Stimulated activated memory B cell treated with anti-CD40 and anti-IgM and Interleukin-4, amounts not matched to agents 10 μg/mL and 1 μg/mL and 100 μg/mL, for 72 hours (primary cell): Measurements from ENCODE around the gene BFSP2.
"Not testable (repeated sequence)": the region's sequence is repeated elsewhere in the genome, so short reads cannot be mapped to it uniquely, and the experiment has no call there.

Experiments
- ATAC-seq: fragments of 150-1000 bp; cut with Tn5 transposase; 2 replicates; pipeline ENCODE4 v1.10.0; 2021
- H3K27ac Mint-ChIP-seq: one replicate; pipeline ENCODE4 v1.8.0; 2022; ENCODE audit warnings: mild to moderate bottlenecking, mixed read lengths
- H3K27me3 Mint-ChIP-seq: one replicate; pipeline ENCODE4 v1.8.0; 2022; ENCODE audit warnings: mixed read lengths
- H3K36me3 Mint-ChIP-seq: one replicate; pipeline ENCODE4 v1.8.0; 2022; ENCODE audit warnings: mixed read lengths
- H3K4me1 Mint-ChIP-seq: one replicate; pipeline ENCODE4 v1.8.0; 2022; ENCODE audit warnings: mixed read lengths
- H3K4me3 Mint-ChIP-seq: one replicate; pipeline ENCODE4 v1.8.0; 2022; ENCODE audit warnings: mild to moderate bottlenecking, moderate library complexity, mixed read lengths
- H3K9me3 Mint-ChIP-seq: one replicate; pipeline ENCODE4 v1.8.0; 2022; ENCODE audit warnings: mixed read lengths

BFSP2 gene

DNA sequence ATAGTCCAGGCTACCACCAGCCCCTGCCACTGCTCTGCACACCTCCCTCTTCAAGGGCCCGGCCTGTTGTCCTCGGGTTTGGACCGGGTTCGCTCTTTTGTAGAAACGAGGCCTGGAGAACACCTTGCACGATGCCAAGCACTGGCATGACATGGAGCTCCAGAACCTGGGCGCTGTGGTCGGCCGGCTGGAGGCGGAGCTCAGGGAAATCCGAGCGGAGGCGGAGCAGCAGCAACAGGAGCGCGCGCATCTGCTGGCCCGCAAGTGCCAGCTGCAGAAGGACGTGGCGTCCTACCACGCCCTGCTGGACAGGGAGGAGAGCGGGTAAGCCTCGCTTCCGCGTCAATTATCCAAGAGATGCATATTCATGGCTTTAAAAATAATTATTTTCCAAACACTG lies 72.4 kb downstream of the BFSP2 start:
- no peak overlapping the region for H3K4me3 Mint-ChIP-seq
- H3K9me3 Mint-ChIP-seq: no peaks in the 10 kb centered on the region
- ATAC-seq: no peak
- peaks cover 77% of the 10 kb centered on the region for H3K4me1 Mint-ChIP-seq
- H3K27me3 Mint-ChIP-seq: no peaks in the 10 kb centered on the region
- H3K27ac Mint-ChIP-seq: peak overlapping the region; percentile 44
- no peaks in the 10 kb centered on the region for H3K36me3 Mint-ChIP-seq

DNA sequence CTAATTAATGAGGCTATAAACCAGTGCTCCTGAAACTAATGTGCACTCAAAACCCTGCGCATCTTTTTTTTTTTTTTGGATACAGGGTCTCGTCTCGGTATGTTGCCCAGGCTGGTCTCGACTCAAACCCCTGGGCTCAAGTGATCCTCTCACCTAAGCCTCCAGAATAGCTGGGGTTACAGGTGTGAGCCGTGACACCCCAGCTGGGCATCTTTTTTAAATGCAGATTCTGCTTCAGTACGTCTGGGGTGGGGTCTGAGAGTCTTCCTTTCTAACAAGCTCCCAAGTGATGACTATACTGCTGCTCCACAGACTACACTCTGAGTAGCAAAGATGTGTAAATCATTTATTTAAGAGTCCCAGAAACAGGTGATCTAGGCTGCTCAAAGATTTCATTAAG lies 73.0 kb downstream of the BFSP2 start:
- H3K36me3 Mint-ChIP-seq: no peaks in the 10 kb centered on the region
- no peak overlapping the region for H3K4me3 Mint-ChIP-seq
- peaks cover 77% of the 10 kb centered on the region for H3K4me1 Mint-ChIP-seq

DNA sequence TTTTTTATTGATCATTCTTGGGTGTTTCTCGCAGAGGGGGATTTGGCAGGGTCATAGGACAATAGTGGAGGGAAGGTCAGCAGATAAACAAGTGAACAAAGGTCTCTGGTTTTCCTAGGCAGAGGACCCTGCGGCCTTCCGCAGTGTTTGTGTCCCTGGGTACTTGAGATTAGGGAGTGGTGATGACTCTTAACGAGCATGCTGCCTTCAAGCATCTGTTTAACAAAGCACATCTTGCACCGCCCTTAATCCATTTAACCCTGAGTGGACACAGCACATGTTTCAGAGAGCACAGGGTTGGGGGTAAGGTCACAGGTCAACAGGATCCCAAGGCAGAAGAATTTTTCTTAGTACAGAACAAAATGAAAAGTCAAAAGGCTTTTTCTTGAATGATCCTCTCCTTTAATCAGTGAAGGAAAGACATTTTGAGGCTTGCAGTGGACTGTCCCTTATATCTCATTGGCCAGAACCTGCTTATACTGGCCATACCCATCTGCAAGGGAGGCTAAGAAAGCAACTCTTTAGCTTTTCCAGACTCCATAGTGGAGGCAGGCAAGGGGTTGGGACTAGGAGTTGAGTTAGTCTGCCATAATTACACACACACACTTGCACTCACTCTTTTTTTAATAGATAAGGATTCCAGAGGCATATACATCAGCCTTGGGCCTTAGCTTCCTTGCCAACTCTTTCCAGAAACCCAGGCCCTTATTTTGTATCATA lies 73.8 kb downstream of the BFSP2 start:
- Mint-ChIP-seq H3K4me1 (peaks cover 77% of the 10 kb centered on the region), H3K27ac (peak overlapping the region; percentile 92)
- H3K4me3 Mint-ChIP-seq: not testable (repeated sequence)

More for the DNA sequence above, 73.0 kb downstream of the BFSP2 start:
- Mint-ChIP-seq H3K27ac (no peak overlapping the region), H3K9me3 (no peaks in the 10 kb centered on the region), H3K27me3 (no peaks in the 10 kb centered on the region)
- no peak for ATAC-seq

DNA sequence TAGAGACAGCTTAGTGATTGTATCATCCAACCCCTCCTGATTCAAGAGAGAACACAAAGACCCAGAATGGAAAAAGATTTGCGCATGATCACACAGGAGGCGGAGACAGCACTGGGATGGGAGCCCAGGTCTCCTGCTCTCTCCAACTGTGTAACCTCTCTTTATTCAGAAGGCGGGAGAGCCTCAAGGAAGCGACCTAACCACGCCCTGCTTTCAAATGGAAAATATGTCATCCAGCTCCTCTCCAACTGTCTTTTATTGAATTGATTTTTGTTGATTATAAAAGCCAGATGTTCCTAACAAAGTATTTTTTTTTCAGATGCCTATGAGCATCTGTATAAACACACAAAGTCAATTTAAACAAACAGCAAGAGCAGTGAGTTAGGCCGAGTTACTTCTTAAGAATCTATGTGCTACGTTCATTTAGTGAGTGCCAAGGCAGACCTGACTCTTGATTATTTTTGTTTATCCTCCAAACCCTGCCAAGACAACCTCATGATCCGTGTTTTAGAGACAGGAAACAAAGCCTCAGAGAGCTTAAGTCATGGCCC lies 74.5 kb downstream of the BFSP2 start:
- no peak overlapping the region for H3K4me3 Mint-ChIP-seq
- ATAC-seq: no peak
- peak overlapping the region; percentile 92 for H3K27ac Mint-ChIP-seq
- H3K36me3 Mint-ChIP-seq: no peaks in the 10 kb centered on the region
- no peaks in the 10 kb centered on the region for H3K9me3 Mint-ChIP-seq
- no peaks in the 10 kb centered on the region for H3K27me3 Mint-ChIP-seq
- peaks cover 75% of the 10 kb centered on the region for H3K4me1 Mint-ChIP-seq

More for the DNA sequence above, 73.8 kb downstream of the BFSP2 start:
- not testable (repeated sequence) for H3K36me3 Mint-ChIP-seq, ATAC-seq, H3K27me3 Mint-ChIP-seq, H3K9me3 Mint-ChIP-seq

DNA sequence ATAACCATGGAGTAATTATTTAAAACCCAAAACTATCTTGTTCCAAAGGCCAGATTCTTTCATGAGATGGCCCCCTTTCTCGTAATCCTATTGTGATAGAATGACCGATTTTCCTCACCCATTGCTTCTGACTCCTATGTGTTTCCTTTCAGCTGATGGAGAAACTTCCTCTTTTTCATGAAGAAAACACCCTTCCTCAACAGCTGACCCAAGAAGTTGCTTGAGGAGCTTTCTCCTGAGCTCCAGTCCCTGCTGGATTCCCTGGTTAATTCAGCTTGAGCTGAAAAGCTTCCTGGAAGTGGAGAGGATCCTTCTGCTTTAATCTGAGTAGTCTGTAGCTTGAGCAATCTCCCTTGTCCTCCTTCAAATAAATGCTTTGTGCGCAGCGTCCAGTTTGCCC lies 75.0 kb downstream of the BFSP2 start:
- no peak for ATAC-seq
- Mint-ChIP-seq H3K36me3 (no peaks in the 10 kb centered on the region), H3K27me3 (no peaks in the 10 kb centered on the region), H3K4me1 (peaks cover 70% of the 10 kb centered on the region), H3K27ac (peak overlapping the region; percentile 92), H3K4me3 (peak overlapping the region; percentile 28), H3K9me3 (no peaks in the 10 kb centered on the region)

DNA sequence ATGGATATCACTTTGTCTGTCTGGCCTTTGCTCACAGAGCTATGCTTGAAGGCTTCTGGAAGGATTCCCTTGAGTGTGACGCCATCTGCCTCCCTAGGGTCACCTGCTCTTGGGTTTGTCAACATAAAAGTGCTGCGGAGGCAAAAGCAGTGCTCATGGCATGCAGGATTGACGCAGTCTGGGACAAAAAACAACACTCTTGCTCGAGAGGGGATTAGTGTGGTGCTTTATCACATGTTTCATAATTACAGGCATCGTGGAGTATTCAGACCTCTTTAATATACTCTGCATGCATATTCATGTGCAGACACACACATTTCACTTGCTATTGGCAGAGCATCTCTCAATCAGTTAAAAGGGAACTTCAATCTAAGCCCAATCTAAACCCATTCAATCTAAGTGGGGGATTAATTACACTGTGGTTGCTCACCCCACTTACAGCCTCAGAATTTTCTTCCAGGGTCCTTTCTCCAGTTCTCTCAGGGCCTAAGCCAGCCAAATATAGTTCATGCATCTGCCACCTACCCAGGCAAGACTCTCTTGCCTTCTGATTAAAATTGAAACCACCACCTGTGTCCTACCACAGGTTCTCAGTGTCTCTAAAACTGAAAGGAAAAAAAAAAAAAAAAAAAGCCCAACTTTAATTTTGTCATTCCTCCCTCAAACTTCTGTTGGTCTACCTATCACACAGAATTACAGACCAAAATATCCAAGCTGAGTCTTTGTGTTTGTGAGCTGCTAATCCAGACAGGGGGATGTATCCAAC lies 75.6 kb downstream of the BFSP2 start:
- peaks cover 71% of the 10 kb centered on the region for H3K4me1 Mint-ChIP-seq
- H3K9me3 Mint-ChIP-seq: no peaks in the 10 kb centered on the region
- H3K27me3 Mint-ChIP-seq: no peaks in the 10 kb centered on the region
- peak overlapping the region; percentile 28 for H3K4me3 Mint-ChIP-seq
- ATAC-seq: peak; percentile 96
- peak overlapping the region; percentile 92 for H3K27ac Mint-ChIP-seq
- H3K36me3 Mint-ChIP-seq: no peaks in the 10 kb centered on the region

DNA sequence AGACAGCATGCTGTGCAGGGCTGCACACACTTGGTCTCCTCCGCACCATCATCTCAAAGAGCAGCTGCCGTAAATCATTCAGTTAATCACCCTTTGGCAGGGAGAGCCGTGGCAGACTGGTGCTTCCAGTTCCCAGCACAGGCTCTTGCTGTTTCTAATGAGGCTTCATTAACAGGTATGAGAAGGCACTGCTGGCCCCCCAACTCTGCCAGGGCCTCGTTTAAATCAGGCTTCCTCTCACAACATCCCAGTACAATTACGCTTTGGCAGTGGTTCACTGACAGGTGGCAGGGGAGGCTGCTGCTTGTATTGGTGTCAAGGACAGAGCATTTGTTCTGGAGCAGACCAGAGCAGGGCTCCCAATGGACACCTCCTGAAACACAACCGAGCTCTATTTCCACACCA lies 77.1 kb downstream of the BFSP2 start:
- peaks cover 68% of the 10 kb centered on the region for H3K4me1 Mint-ChIP-seq
- H3K4me3 Mint-ChIP-seq: no peak overlapping the region
- peak overlapping the region; percentile 92 for H3K27ac Mint-ChIP-seq
- no peak for ATAC-seq
- H3K27me3 Mint-ChIP-seq: no peaks in the 10 kb centered on the region
- no peaks in the 10 kb centered on the region for H3K36me3 Mint-ChIP-seq
- no peaks in the 10 kb centered on the region for H3K9me3 Mint-ChIP-seq

DNA sequence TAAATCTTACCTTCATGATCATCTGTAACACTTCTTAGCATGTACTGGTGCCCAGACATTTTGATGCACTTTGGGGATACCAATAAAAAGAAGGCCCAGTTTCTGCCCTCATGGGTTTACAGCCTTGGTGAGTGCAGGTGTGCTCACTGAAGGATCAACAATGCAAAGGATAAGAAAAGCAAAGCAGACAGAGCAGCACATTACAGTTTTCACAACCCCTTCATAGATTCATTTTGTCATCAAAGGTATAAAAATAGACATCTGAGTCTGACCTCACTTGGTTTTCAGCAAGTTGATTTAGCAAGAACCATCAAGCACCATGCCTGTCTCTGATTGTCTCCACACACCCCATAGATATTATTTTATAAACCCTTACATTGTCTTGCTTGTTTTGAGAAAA lies 77.6 kb downstream of the BFSP2 start:
- H3K36me3 Mint-ChIP-seq: no peaks in the 10 kb centered on the region
- no peaks in the 10 kb centered on the region for H3K9me3 Mint-ChIP-seq
- H3K27me3 Mint-ChIP-seq: no peaks in the 10 kb centered on the region
- peak overlapping the region; percentile 92 for H3K27ac Mint-ChIP-seq
- peaks cover 68% of the 10 kb centered on the region for H3K4me1 Mint-ChIP-seq
- no peak overlapping the region for H3K4me3 Mint-ChIP-seq
- peak; percentile 66 for ATAC-seq

DNA sequence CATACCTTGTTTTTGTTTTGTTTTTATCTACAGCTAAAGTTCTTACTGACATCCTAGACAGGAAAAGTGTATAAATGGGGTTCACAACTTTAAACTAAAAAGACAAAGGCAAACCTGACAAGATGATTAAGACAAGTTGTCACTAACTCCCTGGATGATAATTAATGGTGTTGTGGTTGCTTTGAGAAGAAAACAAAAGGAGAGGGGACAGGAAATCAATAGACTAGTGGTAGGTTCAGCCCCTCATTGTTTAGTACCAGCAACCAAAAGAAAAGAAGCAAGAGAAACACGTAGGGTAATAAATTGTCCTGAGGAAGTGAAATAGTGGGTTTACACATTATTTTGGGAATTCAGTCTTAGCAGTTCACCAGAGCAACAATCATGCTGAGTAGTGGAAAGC lies 78.8 kb downstream of the BFSP2 start:
- Mint-ChIP-seq H3K9me3 (no peaks in the 10 kb centered on the region), H3K27ac (no peak overlapping the region), H3K4me1 (peaks cover 69% of the 10 kb centered on the region), H3K36me3 (no peaks in the 10 kb centered on the region), H3K4me3 (no peak overlapping the region), H3K27me3 (no peaks in the 10 kb centered on the region)
- ATAC-seq: no peak

DNA sequence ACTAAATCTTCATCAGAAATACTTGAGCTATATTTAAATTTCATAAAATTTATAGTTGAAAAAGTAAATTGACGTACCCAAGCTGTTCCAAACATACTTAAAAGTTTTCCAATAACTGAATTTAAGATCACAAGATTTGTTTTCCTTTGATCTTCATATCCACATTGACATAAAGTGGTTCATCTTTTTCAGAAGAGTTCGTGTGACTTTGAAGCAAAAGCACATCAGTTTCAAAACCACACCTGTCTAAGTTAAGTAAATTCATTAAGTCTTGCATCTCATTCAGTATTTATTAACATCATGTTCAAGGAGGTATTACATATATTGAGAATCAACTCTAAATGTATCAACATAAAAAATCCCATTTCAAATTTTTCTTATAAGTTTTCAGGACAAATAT lies 79.5 kb downstream of the BFSP2 start:
- Mint-ChIP-seq H3K36me3 (no peaks in the 10 kb centered on the region), H3K4me3 (no peak overlapping the region)

DNA sequence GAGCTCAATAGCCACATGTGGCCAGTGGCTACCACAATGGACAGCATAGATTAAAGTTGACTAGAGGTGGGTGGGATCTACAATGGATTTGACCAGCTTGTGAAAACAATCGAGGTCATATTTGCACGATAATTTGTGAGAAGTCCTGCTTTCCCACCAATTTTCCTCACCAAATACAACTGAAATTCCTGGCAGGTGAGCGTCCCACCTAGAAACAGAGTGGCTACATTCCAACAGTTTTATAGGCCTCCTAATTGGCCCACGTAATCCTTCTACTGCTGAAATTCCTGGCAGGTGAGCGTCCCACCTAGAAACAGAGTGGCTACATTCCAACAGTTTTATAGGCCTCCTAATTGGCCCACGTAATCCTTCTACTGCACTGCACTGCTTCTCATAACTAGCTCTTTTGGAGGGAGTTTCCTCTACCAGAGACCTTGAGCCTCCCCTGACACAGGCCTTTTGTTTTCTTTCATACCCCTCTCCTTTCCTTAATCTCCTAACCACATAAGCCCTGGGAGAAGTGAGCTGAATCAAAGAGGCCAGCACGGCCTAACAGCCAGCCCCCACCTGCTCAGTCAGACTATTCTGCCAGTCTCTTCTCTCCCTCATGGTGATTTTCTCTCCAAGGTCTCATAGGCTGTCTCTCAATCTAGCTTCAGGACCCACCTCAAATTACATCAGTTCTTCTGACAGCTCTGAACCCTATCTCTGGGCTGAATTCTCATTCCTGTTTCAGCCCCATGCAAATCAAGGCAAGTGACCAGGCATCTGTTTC lies 80.2 kb downstream of the BFSP2 start:
- ATAC-seq: no peak
- no peaks in the 10 kb centered on the region for H3K9me3 Mint-ChIP-seq
- no peaks in the 10 kb centered on the region for H3K27me3 Mint-ChIP-seq
- H3K27ac Mint-ChIP-seq: peak overlapping the region; percentile 52
- no peak overlapping the region for H3K4me3 Mint-ChIP-seq
- H3K36me3 Mint-ChIP-seq: no peaks in the 10 kb centered on the region
- peaks cover 66% of the 10 kb centered on the region for H3K4me1 Mint-ChIP-seq

More for the DNA sequence above, 79.5 kb downstream of the BFSP2 start:
- no peak for ATAC-seq
- H3K27ac Mint-ChIP-seq: no peak overlapping the region
- no peaks in the 10 kb centered on the region for H3K27me3 Mint-ChIP-seq
- peaks cover 70% of the 10 kb centered on the region for H3K4me1 Mint-ChIP-seq
- H3K9me3 Mint-ChIP-seq: no peaks in the 10 kb centered on the region

DNA sequence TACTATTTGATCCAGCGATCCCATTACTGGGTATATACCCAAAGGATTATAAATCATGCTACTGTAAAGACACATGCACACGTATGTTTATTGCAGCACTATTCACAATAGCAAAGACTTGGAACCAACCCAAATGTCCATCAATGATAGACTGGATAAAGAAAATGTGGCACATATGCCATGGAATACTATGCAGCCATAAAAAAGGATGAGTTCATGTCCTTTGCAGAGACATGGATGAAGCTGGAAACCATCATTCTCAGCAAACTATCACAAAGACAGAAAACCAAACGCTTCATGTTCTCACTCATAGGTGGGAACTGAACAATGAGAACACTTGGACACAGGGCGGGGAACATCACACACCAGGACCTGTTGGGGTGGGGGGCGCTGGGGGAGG lies 82.6 kb downstream of the BFSP2 start:
- H3K9me3 Mint-ChIP-seq, H3K27me3 Mint-ChIP-seq, H3K4me3 Mint-ChIP-seq, H3K36me3 Mint-ChIP-seq, ATAC-seq, H3K27ac Mint-ChIP-seq: not testable (repeated sequence)
- H3K4me1 Mint-ChIP-seq: peaks cover 42% of the 10 kb centered on the region

DNA sequence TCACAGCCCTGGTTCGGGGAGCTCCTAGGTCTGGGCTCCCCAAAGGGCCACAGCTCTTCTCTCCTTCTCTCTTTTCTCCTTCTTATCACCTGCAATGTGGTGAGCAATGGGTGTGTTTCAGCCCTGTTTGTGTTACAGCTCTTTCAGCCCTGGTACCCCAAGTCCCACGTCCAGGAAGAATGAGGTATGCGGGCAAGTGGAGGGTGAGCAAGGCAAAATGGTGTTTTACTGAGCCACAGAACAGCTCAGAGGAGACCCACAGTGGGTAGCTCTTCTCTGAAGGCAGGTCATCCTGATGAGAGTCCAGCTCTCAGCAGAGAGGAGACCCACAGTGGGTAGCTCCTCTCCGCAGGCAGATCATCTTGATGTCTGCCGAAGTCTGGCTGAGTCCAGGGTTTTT lies 86.8 kb downstream of the BFSP2 start:
- H3K9me3 Mint-ChIP-seq: no peaks in the 10 kb centered on the region
- H3K4me1 Mint-ChIP-seq: peaks cover 45% of the 10 kb centered on the region
- ATAC-seq: no peak
- H3K27me3 Mint-ChIP-seq: no peaks in the 10 kb centered on the region
- H3K27ac Mint-ChIP-seq: no peak overlapping the region
- no peak overlapping the region for H3K4me3 Mint-ChIP-seq
- H3K36me3 Mint-ChIP-seq: peaks cover 4% of the 10 kb centered on the region

DNA sequence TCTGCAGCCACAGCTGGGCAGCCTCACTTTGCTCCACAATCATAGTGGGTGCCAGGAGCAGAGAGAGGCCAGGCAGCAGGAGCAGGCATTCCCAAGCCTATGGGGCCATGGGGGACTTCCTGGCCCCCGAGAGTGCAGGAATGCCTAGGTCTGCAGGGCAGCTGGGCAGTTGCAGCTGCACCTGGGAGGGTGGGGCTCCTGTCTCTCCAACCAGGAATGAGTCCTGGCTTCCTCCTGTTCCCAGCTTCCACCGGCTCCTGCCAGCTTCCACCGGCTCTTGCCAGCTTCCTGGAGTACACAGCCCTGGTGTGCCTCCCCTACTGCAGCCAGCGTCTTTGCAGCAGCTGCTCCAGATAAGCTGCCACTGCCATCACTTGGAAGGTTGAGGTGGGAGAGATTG lies 87.3 kb downstream of the BFSP2 start:
- peaks cover 4% of the 10 kb centered on the region for H3K36me3 Mint-ChIP-seq
- no peak overlapping the region for H3K27ac Mint-ChIP-seq
- no peaks in the 10 kb centered on the region for H3K27me3 Mint-ChIP-seq
- no peaks in the 10 kb centered on the region for H3K9me3 Mint-ChIP-seq
- H3K4me1 Mint-ChIP-seq: peaks cover 50% of the 10 kb centered on the region
- no peak for ATAC-seq
- H3K4me3 Mint-ChIP-seq: no peak overlapping the region

DNA sequence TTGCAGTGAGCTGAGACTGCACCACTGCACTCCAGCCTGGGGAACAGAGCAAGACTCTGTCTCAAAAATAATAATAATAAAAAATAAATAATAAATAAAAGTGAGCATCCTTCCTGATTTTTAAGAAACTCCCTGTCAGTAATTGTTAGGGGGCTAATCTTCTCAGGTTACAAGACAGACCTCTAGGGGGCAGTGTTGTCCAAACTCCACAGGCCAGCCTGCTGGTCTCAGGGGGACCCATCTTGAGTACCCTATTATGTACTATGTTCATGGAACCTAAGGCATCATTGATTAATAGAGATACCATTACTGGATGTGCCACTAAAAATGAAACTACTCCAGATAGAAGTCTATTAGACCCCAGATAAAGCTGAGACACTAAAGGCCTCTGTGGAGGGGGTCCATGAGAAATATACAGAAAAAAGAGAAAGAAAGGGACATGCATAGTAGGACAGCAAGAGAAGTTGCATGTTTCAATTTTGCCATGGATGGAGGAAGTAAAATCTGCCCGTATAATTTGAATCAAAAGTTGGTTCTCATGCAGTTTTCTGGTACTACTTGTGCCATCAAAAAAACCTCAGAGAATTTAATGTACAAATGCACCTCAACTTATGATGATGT lies 88.2 kb downstream of the BFSP2 start:
- Mint-ChIP-seq H3K27ac (no peak overlapping the region), H3K9me3 (no peaks in the 10 kb centered on the region), H3K4me1 (peaks cover 59% of the 10 kb centered on the region), H3K4me3 (no peak overlapping the region), H3K27me3 (no peaks in the 10 kb centered on the region), H3K36me3 (peaks cover 4% of the 10 kb centered on the region)
- ATAC-seq: no peak
